H9 (cell line): ENCODE measurements around the gene MISP3. TPM values are rescaled to one million over a fixed set of nuclear protein-coding genes. Genes with fewer than 3 reads are reported as not detected.

Experiments
- DNase-seq: peaks from one replicate; pipeline ENCODE4 v3.0.0-alpha.2; 2017
- H2AFZ ChIP-seq: one replicate; pipeline ENCODE4 v1.6.1; 2013; ENCODE audit warnings: mild to moderate bottlenecking, low read length, control low read depth, moderate library complexity
- H2AK5ac ChIP-seq: 2 replicates; pipeline ENCODE4 v1.6.1; 2013; ENCODE audit warnings: low read length, control low read depth, mixed read lengths; ENCODE audit not compliant: insufficient read length
- H2BK120ac ChIP-seq: one replicate; pipeline ENCODE4 v1.6.1; 2013; ENCODE audit warnings: low read depth, mild to moderate bottlenecking, low read length, control low read depth, inconsistent platforms; ENCODE audit not compliant: poor library complexity, severe bottlenecking
- H2BK12ac ChIP-seq: 2 replicates; pipeline ENCODE4 v1.6.1; 2013; ENCODE audit warnings: low read length, control low read depth, mixed read lengths, low read depth; ENCODE audit not compliant: insufficient read length
- H2BK15ac ChIP-seq: 2 replicates; pipeline ENCODE4 v1.6.1; 2013; ENCODE audit warnings: low read depth, low read length, control low read depth
- H2BK20ac ChIP-seq: one replicate; pipeline ENCODE4 v1.6.1; 2013; ENCODE audit warnings: low read depth, mild to moderate bottlenecking, low read length, control low read depth, inconsistent platforms; ENCODE audit not compliant: poor library complexity, severe bottlenecking
- H2BK5ac ChIP-seq: 2 replicates; pipeline ENCODE4 v1.6.1; 2013; ENCODE audit warnings: low read length, control low read depth, mixed read lengths; ENCODE audit not compliant: insufficient read length
- H3K14ac ChIP-seq: 2 replicates; pipeline ENCODE4 v1.6.1; 2013; ENCODE audit warnings: low read length, control low read depth; ENCODE audit not compliant: insufficient read depth
- H3K18ac ChIP-seq: 2 replicates; pipeline ENCODE4 v1.6.1; 2013; ENCODE audit warnings: low read depth, mild to moderate bottlenecking, mixed read lengths, low read length, control low read depth; ENCODE audit not compliant: insufficient read length
- H3K23ac ChIP-seq: 2 replicates; pipeline ENCODE4 v1.6.1; 2013; ENCODE audit warnings: low read length, control low read depth, mixed read lengths, low read depth; ENCODE audit not compliant: insufficient read length
- H3K23me2 ChIP-seq: 2 replicates; pipeline ENCODE4 v1.6.1; 2013; ENCODE audit warnings: low read depth, mild to moderate bottlenecking, mixed read lengths, low read length, control low read depth; ENCODE audit not compliant: insufficient read length, poor library complexity, severe bottlenecking
- H3K27ac ChIP-seq: 2 replicates; pipeline ENCODE4 v1.5.1; 2013; ENCODE audit warnings: low read length, control low read depth, mixed read lengths, low read depth; ENCODE audit not compliant: insufficient read length
- H3K27me3 ChIP-seq: 2 replicates; pipeline ENCODE4 v1.6.1; 2013; ENCODE audit warnings: low read length, control low read depth, inconsistent platforms; ENCODE audit not compliant: insufficient read depth
- H3K4ac ChIP-seq: 2 replicates; pipeline ENCODE4 v1.6.1; 2013; ENCODE audit warnings: low read depth, mild to moderate bottlenecking, control low read depth, inconsistent platforms, low read length, moderate library complexity
- H3K4me1 ChIP-seq: 2 replicates; pipeline ENCODE4 v1.6.1; 2013; ENCODE audit warnings: low read length, control low read depth, inconsistent platforms; ENCODE audit not compliant: insufficient read depth
- H3K4me2 ChIP-seq: 2 replicates; pipeline ENCODE4 v1.6.1; 2013; ENCODE audit warnings: low read length, control low read depth, mixed read lengths; ENCODE audit not compliant: insufficient read length, insufficient read depth
- H3K56ac ChIP-seq: 2 replicates; pipeline ENCODE4 v1.6.1; 2013; ENCODE audit warnings: low read depth, mild to moderate bottlenecking, mixed read lengths, low read length, control low read depth; ENCODE audit not compliant: insufficient read length
- H3K79me1 ChIP-seq: 2 replicates; pipeline ENCODE4 v1.6.1; 2013; ENCODE audit warnings: low read depth, mild to moderate bottlenecking, moderate library complexity, low read length, control low read depth, inconsistent platforms; ENCODE audit not compliant: insufficient read depth, poor library complexity, severe bottlenecking
- H3K79me2 ChIP-seq: 2 replicates; pipeline ENCODE4 v1.6.1; 2013; ENCODE audit warnings: low read length, control low read depth, inconsistent platforms; ENCODE audit not compliant: insufficient read depth
- H3K9ac ChIP-seq: 2 replicates; pipeline ENCODE4 v1.6.1; 2013; ENCODE audit warnings: low read length, control low read depth, mixed read lengths; ENCODE audit not compliant: insufficient read length; ENCODE audit errors: extremely low read depth
- H3K9me3 ChIP-seq: one replicate; pipeline ENCODE4 v1.6.1; 2013; ENCODE audit warnings: low read depth, low read length, inconsistent platforms; ENCODE audit not compliant: control insufficient read depth
- H3T11ph ChIP-seq: one replicate; pipeline ENCODE4 v1.6.1; 2013; ENCODE audit warnings: mild to moderate bottlenecking, low read length, control low read depth, inconsistent platforms
- H4K20me1 ChIP-seq: one replicate; pipeline ENCODE4 v1.6.1; 2013; ENCODE audit not compliant: control insufficient read depth, insufficient read length, insufficient read depth
- H4K5ac ChIP-seq: 2 replicates; pipeline ENCODE4 v1.6.1; 2013; ENCODE audit warnings: low read depth, mild to moderate bottlenecking, mixed read lengths, low read length, control low read depth; ENCODE audit not compliant: insufficient read length
- H4K8ac ChIP-seq: replicated peaks from 2 replicates; pipeline ENCODE4 v1.6.1; 2013; ENCODE audit warnings: low read length, control low read depth, mixed read lengths, low read depth; ENCODE audit not compliant: insufficient read length
- H4K91ac ChIP-seq: 2 replicates; pipeline ENCODE4 v1.6.1; 2013; ENCODE audit warnings: low read depth, mild to moderate bottlenecking, moderate library complexity, mixed read lengths, low read length, control low read depth; ENCODE audit not compliant: insufficient read length
- H3K27ac Mint-ChIP-seq, 3 experiments: 2 replicates in 2 of 3; 3 replicates in 1 of 3; pipeline ENCODE4 v1.8.0; 2020 to 2021; ENCODE audit warnings: mixed read lengths in 3 of 3, mild to moderate bottlenecking in 1 of 3, moderate library complexity in 1 of 3
- H3K27me3 Mint-ChIP-seq: 2 replicates; pipeline ENCODE4 v1.8.0; 2021; ENCODE audit warnings: low read depth, mild to moderate bottlenecking, moderate library complexity, mixed read lengths
- H3K36me3 Mint-ChIP-seq, 3 experiments: 2 replicates in 2 of 3; 3 replicates in 1 of 3; pipeline ENCODE4 v1.8.0; 2020 to 2021; ENCODE audit warnings: low read depth in 3 of 3, mixed read lengths in 3 of 3; ENCODE audit not compliant: insufficient read depth in 1 of 3
- H3K4me1 Mint-ChIP-seq, 2 experiments: 2 replicates each; pipeline ENCODE4 v1.8.0; 2020; ENCODE audit warnings: mixed read lengths in 2 of 2
- H3K4me3 Mint-ChIP-seq, 2 experiments: 2 replicates in 1 of 2; 3 replicates in 1 of 2; pipeline ENCODE4 v1.8.0; 2020 to 2021; ENCODE audit warnings: mild to moderate bottlenecking in 2 of 2, mixed read lengths in 2 of 2, moderate library complexity in 1 of 2
- H3K9me3 Mint-ChIP-seq, 2 experiments: 2 replicates in 1 of 2; 3 replicates in 1 of 2; pipeline ENCODE4 v1.8.0; 2020; ENCODE audit warnings: mild to moderate bottlenecking in 2 of 2, mixed read lengths in 2 of 2, moderate library complexity in 1 of 2
- WGBS: extraction: QIAGEN DNeasy Blood & Tissue Kit; methylation state at CpG from one replicate; pipeline ENCODE4 v1.1.7; 2013; ENCODE audit warnings: missing lambda C conversion rate, low lambda C conversion rate, mixed read lengths; ENCODE audit not compliant: insufficient read length; ENCODE audit errors: extremely low coverage; 5-methylcytosine and 5-hydroxymethylcytosine counted together
- total RNA-seq: library from RNA; stranded (reverse); gene quantifications from 2 replicates; pipeline ENCODE4 v1.2.1, GENCODE V29; 2021
- TF ChIP-seq, protein P1 (sequence below): fragments of 200-600 bp; sonication (generic); conservative IDR thresholded peaks from 3 replicates; pipeline ENCODE4 v1.8.0; 2021; ENCODE audit warnings: antibody characterized with exemption, mild to moderate bottlenecking

Gene MISP3
- total RNA-seq, 1 experiment from 2014 or later: 0.26 TPM

DNA sequence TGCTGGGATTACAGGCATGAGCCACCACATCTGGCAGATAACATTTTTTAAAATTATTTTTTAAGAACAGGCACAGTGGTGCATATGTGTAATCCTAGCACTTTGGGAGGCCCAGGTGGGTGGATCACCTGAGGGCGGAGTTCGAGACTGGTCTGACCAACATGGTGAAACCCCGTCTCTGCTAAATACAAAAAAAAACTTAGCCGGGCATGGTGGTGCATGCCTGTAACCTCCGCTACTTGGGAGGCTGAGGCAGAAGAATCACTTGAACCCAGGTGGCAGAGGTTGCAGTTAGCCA, 10.1 kb upstream of the MISP3 start:
- H2BK12ac ChIP-seq: no peak overlapping the region
- no peak overlapping the region for H2AK5ac ChIP-seq
- peaks cover 8% of the 10 kb centered on the region for H3K27me3 ChIP-seq
- H3K9me3 ChIP-seq: no peaks in the 10 kb centered on the region
- H3K36me3 Mint-ChIP-seq: no peaks in the 10 kb centered on the region
- H3K4ac ChIP-seq: no peak overlapping the region
- no peak overlapping the region for H2BK15ac ChIP-seq
- no peaks in the 10 kb centered on the region; a peak in 2 of 5 replicates for H3K9me3 Mint-ChIP-seq
- TF ChIP-seq, protein P1, sequence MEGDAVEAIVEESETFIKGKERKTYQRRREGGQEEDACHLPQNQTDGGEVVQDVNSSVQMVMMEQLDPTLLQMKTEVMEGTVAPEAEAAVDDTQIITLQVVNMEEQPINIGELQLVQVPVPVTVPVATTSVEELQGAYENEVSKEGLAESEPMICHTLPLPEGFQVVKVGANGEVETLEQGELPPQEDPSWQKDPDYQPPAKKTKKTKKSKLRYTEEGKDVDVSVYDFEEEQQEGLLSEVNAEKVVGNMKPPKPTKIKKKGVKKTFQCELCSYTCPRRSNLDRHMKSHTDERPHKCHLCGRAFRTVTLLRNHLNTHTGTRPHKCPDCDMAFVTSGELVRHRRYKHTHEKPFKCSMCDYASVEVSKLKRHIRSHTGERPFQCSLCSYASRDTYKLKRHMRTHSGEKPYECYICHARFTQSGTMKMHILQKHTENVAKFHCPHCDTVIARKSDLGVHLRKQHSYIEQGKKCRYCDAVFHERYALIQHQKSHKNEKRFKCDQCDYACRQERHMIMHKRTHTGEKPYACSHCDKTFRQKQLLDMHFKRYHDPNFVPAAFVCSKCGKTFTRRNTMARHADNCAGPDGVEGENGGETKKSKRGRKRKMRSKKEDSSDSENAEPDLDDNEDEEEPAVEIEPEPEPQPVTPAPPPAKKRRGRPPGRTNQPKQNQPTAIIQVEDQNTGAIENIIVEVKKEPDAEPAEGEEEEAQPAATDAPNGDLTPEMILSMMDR: no peak
- H4K20me1 ChIP-seq: no peaks in the 10 kb centered on the region
- no peak overlapping the region for H3K23ac ChIP-seq
- H3K9ac ChIP-seq: no peak overlapping the region
- no peak overlapping the region for H2BK5ac ChIP-seq
- WGBS: no CpG with 5 or more reads among the region's 5 CpGs
- no peak overlapping the region for H4K91ac ChIP-seq
- no peak overlapping the region for H3K14ac ChIP-seq
- H3T11ph ChIP-seq: no peak overlapping the region
- no peak overlapping the region for H3K56ac ChIP-seq
- H3K4me2 ChIP-seq: no peak overlapping the region
- H3K4me1 Mint-ChIP-seq: peaks cover 6 to 19% of the 10 kb centered on the region in 2 experiments; a peak in 3 of 4 replicates
- H2AFZ ChIP-seq: no peak overlapping the region
- no peak overlapping the region for H3K27ac ChIP-seq
- H3K27me3 Mint-ChIP-seq: peaks cover 41% of the 10 kb centered on the region
- no peak for DNase-seq
- H4K5ac ChIP-seq: no peak overlapping the region
- no peaks in the 10 kb centered on the region; the same call in 1 of the 2 replicates for H3K4me1 ChIP-seq
- peaks cover 6% of the 10 kb centered on the region for H3K23me2 ChIP-seq
- no peaks in the 10 kb centered on the region for H3K79me1 ChIP-seq
- no peaks in the 10 kb centered on the region for H3K79me2 ChIP-seq
- no peak overlapping the region for H2BK120ac ChIP-seq
- no peak overlapping the region for H3K18ac ChIP-seq
- H4K8ac ChIP-seq: no peak overlapping the region
- no peak overlapping the region for H3K4me3 Mint-ChIP-seq
- H3K27ac Mint-ChIP-seq: no peak overlapping the region
- H2BK20ac ChIP-seq: no peak overlapping the region
